ENCODE data around the gene JARID2.

- TF ChIP-seq REST (IDR thresholded peaks at IDR 0.05; ENCODE audit: borderline replicate concordance in 1 of 2, low read depth in 1 of 2, low read length in 2 of 2), result no peak
- no peak for TF ChIP-seq SP2 (CRISPR knock-in tag; IDR thresholded peaks at IDR 0.05)
- TF ChIP-seq POLR2A (IDR thresholded peaks at IDR 0.05; ENCODE audit: insufficient read depth in 1 of 2, low read depth in 2 of 2, low read length in 2 of 2), result no peak
- no peak for TF ChIP-seq POLR2AphosphoS5 (IDR thresholded peaks at IDR 0.05; ENCODE audit: low read depth, low read length)
- no peak for TF ChIP-seq GATAD1 (CRISPR knock-in tag; IDR thresholded peaks at IDR 0.05)
- no peak for TF ChIP-seq CTCF (CRISPR knock-in tag; IDR thresholded peaks at IDR 0.05)
- no peak for TF ChIP-seq MAFK (conservative IDR thresholded peaks at IDR 0.05 in 1 of 2, IDR thresholded peaks at IDR 0.05 in 1 of 2; ENCODE audit: low read length in 2 of 2)
Measured at GRCh38 chr6:15249371-15250019, 3.6 kb downstream of the JARID2 start.

All from HepG2 (cell line).